ENCODE data around the gene MOB3C. TPM values are rescaled to one million over a fixed set of nuclear protein-coding genes. Genes with fewer than 3 reads are reported as not detected.
"Not testable (repeated sequence)": the region's sequence is repeated elsewhere in the genome, so short reads cannot be mapped to it uniquely, and the experiment has no call there.

MOB3C gene
- total RNA-seq (10 to 100 TPM; 10.3 to 11.3 TPM), polyA plus RNA-seq (26.0 TPM)

- Mint-ChIP-seq H3K36me3 (peaks cover 0 to 15% (median 3%) of the 10 kb centered on the region in 3 donors), H3K4me1 (peaks cover 41 to 56% (median 50%) of the 10 kb centered on the region in 3 donors), H3K27me3 (no peaks in the 10 kb centered on the region), H3K27ac (peak within 1 kb of the TSS; percentile 92 to 99 (median 94)), H3K9me3 (no peaks in the 10 kb centered on the region), H3K4me3 (peak within 1 kb of the TSS; percentile 90 to 96 (median 93))
- no peaks in the 10 kb centered on the region for H3K36me3 ChIP-seq (ENCODE audit: insufficient read depth, low read length)
- POLR2A ChIA-PET, result interaction anchor here (1.0 to 3.1 kb wide), 3 partner anchors 12 to 83 kb away, joined by 4 to 42 read pairs (median 9); partner anchors contain the start of genes ATPAF1 and MKNK1
- peak within 1 kb of the TSS; percentile 88 for H3K27ac ChIP-seq (ENCODE audit: low read depth, low read length)
- CTCF ChIA-PET, result interaction anchor here (0.8 to 1.6 kb wide), 4 partner anchors 10 to 26 kb away, joined by 3 to 5 read pairs (median 3); partner anchors contain the start of gene MKNK1
- no peaks in the 10 kb centered on the region for H3K9me3 ChIP-seq (ENCODE audit: low read length)
- H3K4me3 ChIP-seq (ENCODE audit: low read length), result peak within 1 kb of the TSS; percentile 100
- peak; percentile 54 to 77 (median 64) for DNase-seq
- peaks cover 55% of the 10 kb centered on the region for H3K4me1 ChIP-seq (ENCODE audit: insufficient read depth, low read length)
- no peaks in the 10 kb centered on the region for H3K27me3 ChIP-seq (ENCODE audit: insufficient read depth, low read length, poor library complexity, severe bottlenecking)
Measured at GRCh38 chr1:46616277-46617107, at the start of gene MOB3C. MOB3C (minus strand) TSS chr1:46616811; CDS start chr1:46613321, 3,490 bp downstream.

- H3K4me3 Mint-ChIP-seq, result peak overlapping the region in 4 of 7 donors; percentile 71 to 88 (median 86)
- Histone ChIP-seq H3K4me3 (ENCODE audit: low read length) (no peak overlapping the region), H3K9me3 (ENCODE audit: low read length) (no peaks in the 10 kb centered on the region), H3K27me3 (ENCODE audit: insufficient read depth, low read length, poor library complexity, severe bottlenecking) (no peaks in the 10 kb centered on the region), H3K36me3 (ENCODE audit: insufficient read depth, low read length) (peaks cover 17% of the 10 kb centered on the region), H3K4me1 (ENCODE audit: insufficient read depth, low read length) (peaks cover 23% of the 10 kb centered on the region), H3K27ac (ENCODE audit: low read depth, low read length) (no peak overlapping the region)
- no peaks in the 10 kb centered on the region for H3K27me3 Mint-ChIP-seq
- H3K27ac Mint-ChIP-seq, result peak overlapping the region in 2 of 8 donors; percentile 36 to 51
- DNase-seq, result no peak
- peaks cover 3 to 25% (median 13%) of the 10 kb centered on the region in 3 donors for H3K36me3 Mint-ChIP-seq
- no peaks in the 10 kb centered on the region for H3K9me3 Mint-ChIP-seq
- POLR2A ChIA-PET, result no interaction called here
- CTCF ChIA-PET, result no interaction called here
- H3K4me1 Mint-ChIP-seq, result peaks cover 18 to 26% (median 22%) of the 10 kb centered on the region in 3 donors
Measured at GRCh38 chr1:46665983-46666382, 49.4 kb upstream of the MOB3C start.

- peaks cover 17% of the 10 kb centered on the region for H3K36me3 ChIP-seq (ENCODE audit: insufficient read depth, low read length)
- H3K27me3 Mint-ChIP-seq, result not testable (repeated sequence)
Measured at GRCh38 chr1:46662919-46663318, 46.3 kb upstream of the MOB3C start.

GRCh38 chr1:46660116-46660515 is 43.5 kb upstream of the MOB3C start:
- H3K4me1 ChIP-seq (ENCODE audit: insufficient read depth, low read length); H3K27ac ChIP-seq (ENCODE audit: low read depth, low read length); H3K27me3 Mint-ChIP-seq; H3K4me3 ChIP-seq (ENCODE audit: low read length); POLR2A ChIA-PET; H3K9me3 ChIP-seq (ENCODE audit: low read length); DNase-seq; H3K27me3 ChIP-seq (ENCODE audit: insufficient read depth, low read length, poor library complexity, severe bottlenecking); H3K9me3 Mint-ChIP-seq; CTCF ChIA-PET: not testable (repeated sequence)
- Mint-ChIP-seq H3K27ac (peak overlapping the region in 2 of 8 donors; percentile 12 to 70), H3K4me3 (peak overlapping the region in 1 of 7 donors; percentile 17), H3K4me1 (peaks cover 8 to 21% (median 14%) of the 10 kb centered on the region in 3 donors), H3K36me3 (peaks cover 23 to 71% (median 24%) of the 10 kb centered on the region in 3 donors)
- H3K36me3 ChIP-seq (ENCODE audit: insufficient read depth, low read length), result peaks cover 34% of the 10 kb centered on the region

More at GRCh38 chr1:46662919-46663318, 46.3 kb upstream of the MOB3C start:
- H3K27me3 ChIP-seq (ENCODE audit: insufficient read depth, low read length, poor library complexity, severe bottlenecking); H3K9me3 Mint-ChIP-seq; H3K27ac Mint-ChIP-seq; H3K9me3 ChIP-seq (ENCODE audit: low read length); H3K4me3 Mint-ChIP-seq; H3K4me3 ChIP-seq (ENCODE audit: low read length); CTCF ChIA-PET; POLR2A ChIA-PET; H3K27ac ChIP-seq (ENCODE audit: low read depth, low read length); DNase-seq: not testable (repeated sequence)
- Mint-ChIP-seq H3K4me1 (peaks cover 24 to 41% (median 36%) of the 10 kb centered on the region in 3 donors), H3K36me3 (peaks cover 3 to 44% (median 13%) of the 10 kb centered on the region in 3 donors)
- H3K4me1 ChIP-seq (ENCODE audit: insufficient read depth, low read length), result peaks cover 16% of the 10 kb centered on the region

GRCh38 chr1:46659307-46659870 is 42.8 kb upstream of the MOB3C start:
- Histone ChIP-seq H3K27me3 (ENCODE audit: insufficient read depth, low read length, poor library complexity, severe bottlenecking) (no peaks in the 10 kb centered on the region), H3K27ac (ENCODE audit: low read depth, low read length) (no peak overlapping the region), H3K4me1 (ENCODE audit: insufficient read depth, low read length) (no peaks in the 10 kb centered on the region), H3K36me3 (ENCODE audit: insufficient read depth, low read length) (peaks cover 30% of the 10 kb centered on the region), H3K4me3 (ENCODE audit: low read length) (no peak overlapping the region), H3K9me3 (ENCODE audit: low read length) (no peaks in the 10 kb centered on the region)
- peaks cover 7 to 15% (median 14%) of the 10 kb centered on the region in 3 donors for H3K4me1 Mint-ChIP-seq
- ChIA-PET CTCF (interaction anchor here (0.6 kb wide), 1 partner anchor 19 kb away, joined by 3 read pairs; no protein-coding TSS in a partner anchor), POLR2A (no interaction called here)
- peaks cover 23 to 72% (median 27%) of the 10 kb centered on the region in 3 donors for H3K36me3 Mint-ChIP-seq
- no peak for DNase-seq
- peak overlapping the region in 5 of 8 donors; percentile 2 to 66 (median 52) for H3K27ac Mint-ChIP-seq
- H3K27me3 Mint-ChIP-seq, result no peaks in the 10 kb centered on the region
- H3K4me3 Mint-ChIP-seq, result no peak overlapping the region
- H3K9me3 Mint-ChIP-seq, result no peaks in the 10 kb centered on the region

- Histone ChIP-seq H3K4me1 (ENCODE audit: insufficient read depth, low read length) (no peaks in the 10 kb centered on the region), H3K4me3 (ENCODE audit: low read length) (no peak overlapping the region), H3K36me3 (ENCODE audit: insufficient read depth, low read length) (peaks cover 21% of the 10 kb centered on the region), H3K27me3 (ENCODE audit: insufficient read depth, low read length, poor library complexity, severe bottlenecking) (no peaks in the 10 kb centered on the region), H3K9me3 (ENCODE audit: low read length) (no peaks in the 10 kb centered on the region), H3K27ac (ENCODE audit: low read depth, low read length) (no peak overlapping the region)
- peaks cover 27 to 72% (median 39%) of the 10 kb centered on the region in 3 donors for H3K36me3 Mint-ChIP-seq
- DNase-seq, result no peak
- POLR2A ChIA-PET, result interaction anchor here (0.6 kb wide), 1 partner anchor 45 kb away, joined by 3 read pairs; no protein-coding TSS in a partner anchor
- H3K4me3 Mint-ChIP-seq, result no peak overlapping the region
- H3K27ac Mint-ChIP-seq, result peak overlapping the region in 2 of 8 donors; percentile 20 to 26
- no peaks in the 10 kb centered on the region for H3K9me3 Mint-ChIP-seq
- no peaks in the 10 kb centered on the region for H3K27me3 Mint-ChIP-seq
- CTCF ChIA-PET, result interaction anchor here (1.6 kb wide), 1 partner anchor 10 kb away, joined by 3 read pairs; no protein-coding TSS in a partner anchor
- peaks cover 7 to 17% (median 15%) of the 10 kb centered on the region in 3 donors for H3K4me1 Mint-ChIP-seq
Measured at GRCh38 chr1:46657775-46658174, 41.2 kb upstream of the MOB3C start.

GRCh38 chr1:46656643-46657042 is 40.0 kb upstream of the MOB3C start:
- Mint-ChIP-seq H3K27ac (peak overlapping the region in 1 of 8 donors; percentile 12), H3K4me3 (no peak overlapping the region), H3K4me1 (peaks cover 7 to 18% (median 17%) of the 10 kb centered on the region in 3 donors), H3K36me3 (peaks cover 34 to 81% (median 44%) of the 10 kb centered on the region in 3 donors), H3K27me3 (no peaks in the 10 kb centered on the region), H3K9me3 (peaks cover 0 to 2% (median 0%) of the 10 kb centered on the region in 5 donors)
- ChIA-PET CTCF (interaction anchor here (1.6 kb wide), 1 partner anchor 11 kb away, joined by 3 read pairs; no protein-coding TSS in a partner anchor), POLR2A (no interaction called here)
- Histone ChIP-seq H3K4me3 (ENCODE audit: low read length) (no peak overlapping the region), H3K27me3 (ENCODE audit: insufficient read depth, low read length, poor library complexity, severe bottlenecking) (no peaks in the 10 kb centered on the region), H3K27ac (ENCODE audit: low read depth, low read length) (no peak overlapping the region), H3K9me3 (ENCODE audit: low read length) (no peaks in the 10 kb centered on the region), H3K36me3 (ENCODE audit: insufficient read depth, low read length) (peaks cover 21% of the 10 kb centered on the region), H3K4me1 (ENCODE audit: insufficient read depth, low read length) (no peaks in the 10 kb centered on the region)
- DNase-seq, result no peak
